Stimulated activated naive CD8-positive, alpha-beta T cell treated with anti-CD3 and anti-CD28 coated beads, Interleukin-15, Interleukin-2, amounts not matched to agents 100 ng/mL and 50 ng/mL, for 24 hours (primary cell): ENCODE measurements around the gene TRDN.
"Not testable (repeated sequence)": the region's sequence is repeated elsewhere in the genome, so short reads cannot be mapped to it uniquely, and the experiment has no call there.

Experiments
- H3K27ac Mint-ChIP-seq: one replicate; pipeline ENCODE4 v1.8.0; 2021; ENCODE audit warnings: mild to moderate bottlenecking, mixed read lengths
- H3K27me3 Mint-ChIP-seq: one replicate; pipeline ENCODE4 v1.8.0; 2021; ENCODE audit warnings: mixed read lengths
- H3K36me3 Mint-ChIP-seq: one replicate; pipeline ENCODE4 v1.8.0; 2021; ENCODE audit warnings: low read depth, mixed read lengths
- H3K4me1 Mint-ChIP-seq: one replicate; pipeline ENCODE4 v1.8.0; 2021; ENCODE audit warnings: low read depth, mixed read lengths
- H3K4me3 Mint-ChIP-seq: one replicate; pipeline ENCODE4 v1.8.0; 2021; ENCODE audit warnings: mild to moderate bottlenecking, mixed read lengths
- H3K9me3 Mint-ChIP-seq: one replicate; pipeline ENCODE4 v1.8.0; 2021; ENCODE audit warnings: mixed read lengths

The TRDN gene

GRCh38 chr6:123520217-123520616 lies 116.5 kb downstream of the TRDN start:
- no peaks in the 10 kb centered on the region for H3K4me1 Mint-ChIP-seq
- H3K27ac Mint-ChIP-seq, result no peak overlapping the region
- H3K36me3 Mint-ChIP-seq, result no peaks in the 10 kb centered on the region
- H3K27me3 Mint-ChIP-seq, result no peaks in the 10 kb centered on the region
- H3K4me3 Mint-ChIP-seq, result no peak overlapping the region
- peaks cover 2% of the 10 kb centered on the region for H3K9me3 Mint-ChIP-seq

GRCh38 chr6:123519189-123519505 lies 117.6 kb downstream of the TRDN start:
- no peak overlapping the region for H3K4me3 Mint-ChIP-seq

GRCh38 chr6:123518441-123519188 lies 118.1 kb downstream of the TRDN start:
- no peak overlapping the region for H3K4me3 Mint-ChIP-seq
- no peak overlapping the region for H3K27ac Mint-ChIP-seq
- no peaks in the 10 kb centered on the region for H3K9me3 Mint-ChIP-seq
- no peaks in the 10 kb centered on the region for H3K27me3 Mint-ChIP-seq
- H3K4me1 Mint-ChIP-seq, result no peaks in the 10 kb centered on the region
- no peaks in the 10 kb centered on the region for H3K36me3 Mint-ChIP-seq

More at GRCh38 chr6:123519189-123519505, 117.6 kb downstream of the TRDN start:
- H3K27ac Mint-ChIP-seq, result no peak overlapping the region
- no peaks in the 10 kb centered on the region for H3K27me3 Mint-ChIP-seq
- H3K9me3 Mint-ChIP-seq, result no peaks in the 10 kb centered on the region
- H3K4me1 Mint-ChIP-seq, result no peaks in the 10 kb centered on the region
- no peaks in the 10 kb centered on the region for H3K36me3 Mint-ChIP-seq

- H3K4me3 Mint-ChIP-seq, result no peak overlapping the region
- H3K36me3 Mint-ChIP-seq, result no peaks in the 10 kb centered on the region
- no peaks in the 10 kb centered on the region for H3K4me1 Mint-ChIP-seq
- no peaks in the 10 kb centered on the region for H3K27me3 Mint-ChIP-seq
- H3K27ac Mint-ChIP-seq, result no peak overlapping the region
- H3K9me3 Mint-ChIP-seq, result no peaks in the 10 kb centered on the region
Observed at GRCh38 chr6:123515715-123516114, 121.0 kb downstream of the TRDN start.

- Mint-ChIP-seq H3K9me3 (peaks cover 4% of the 10 kb centered on the region), H3K4me3 (no peak overlapping the region), H3K36me3 (no peaks in the 10 kb centered on the region), H3K27me3 (no peaks in the 10 kb centered on the region), H3K27ac (no peak overlapping the region), H3K4me1 (no peaks in the 10 kb centered on the region)
Observed at GRCh38 chr6:123509112-123509511, 127.6 kb downstream of the TRDN start.

- H3K4me3 Mint-ChIP-seq, result no peak overlapping the region
Observed at GRCh38 chr6:123508290-123508689, 128.5 kb downstream of the TRDN start.

GRCh38 chr6:123507582-123507981 lies 129.2 kb downstream of the TRDN start:
- Mint-ChIP-seq H3K36me3 (no peaks in the 10 kb centered on the region), H3K27ac (no peak overlapping the region), H3K4me3 (no peak overlapping the region), H3K4me1 (no peaks in the 10 kb centered on the region), H3K9me3 (peaks cover 10% of the 10 kb centered on the region), H3K27me3 (no peaks in the 10 kb centered on the region)

More at GRCh38 chr6:123508290-123508689, 128.5 kb downstream of the TRDN start:
- H3K9me3 Mint-ChIP-seq, result peaks cover 9% of the 10 kb centered on the region
- no peaks in the 10 kb centered on the region for H3K4me1 Mint-ChIP-seq
- H3K27me3 Mint-ChIP-seq, result no peaks in the 10 kb centered on the region
- no peaks in the 10 kb centered on the region for H3K36me3 Mint-ChIP-seq
- no peak overlapping the region for H3K27ac Mint-ChIP-seq

- Mint-ChIP-seq H3K36me3 (no peaks in the 10 kb centered on the region), H3K4me1 (no peaks in the 10 kb centered on the region), H3K4me3 (no peak overlapping the region), H3K27me3 (no peaks in the 10 kb centered on the region), H3K27ac (no peak overlapping the region), H3K9me3 (peaks cover 10% of the 10 kb centered on the region)
Observed at GRCh38 chr6:123503619-123504018, 133.1 kb downstream of the TRDN start.

- Mint-ChIP-seq H3K9me3 (no peaks in the 10 kb centered on the region), H3K27ac (no peak overlapping the region), H3K27me3 (no peaks in the 10 kb centered on the region), H3K36me3 (no peaks in the 10 kb centered on the region), H3K4me1 (no peaks in the 10 kb centered on the region), H3K4me3 (no peak overlapping the region)
Observed at GRCh38 chr6:123497025-123497424, 139.7 kb downstream of the TRDN start.

- no peak overlapping the region for H3K27ac Mint-ChIP-seq
- H3K36me3 Mint-ChIP-seq, result no peaks in the 10 kb centered on the region
- H3K4me1 Mint-ChIP-seq, result no peaks in the 10 kb centered on the region
- H3K27me3 Mint-ChIP-seq, result no peaks in the 10 kb centered on the region
- H3K9me3 Mint-ChIP-seq, result peaks cover 4% of the 10 kb centered on the region
- no peak overlapping the region for H3K4me3 Mint-ChIP-seq
Observed at GRCh38 chr6:123489589-123489988, 147.2 kb downstream of the TRDN start.

- Mint-ChIP-seq H3K9me3 (no peaks in the 10 kb centered on the region), H3K4me1 (no peaks in the 10 kb centered on the region), H3K27me3 (no peaks in the 10 kb centered on the region), H3K36me3 (no peaks in the 10 kb centered on the region), H3K27ac (no peak overlapping the region), H3K4me3 (no peak overlapping the region)
Observed at GRCh38 chr6:123480986-123481385, 155.8 kb downstream of the TRDN start.

GRCh38 chr6:123472025-123472702 lies 164.6 kb downstream of the TRDN start:
- not testable (repeated sequence) for H3K27ac Mint-ChIP-seq

GRCh38 chr6:123467392-123467791 lies 169.4 kb downstream of the TRDN start:
- H3K4me3 Mint-ChIP-seq, result no peak overlapping the region
- no peaks in the 10 kb centered on the region for H3K27me3 Mint-ChIP-seq
- H3K27ac Mint-ChIP-seq, result no peak overlapping the region
- H3K4me1 Mint-ChIP-seq, result no peaks in the 10 kb centered on the region
- no peaks in the 10 kb centered on the region for H3K9me3 Mint-ChIP-seq
- no peaks in the 10 kb centered on the region for H3K36me3 Mint-ChIP-seq

More at GRCh38 chr6:123472025-123472702, 164.6 kb downstream of the TRDN start:
- H3K9me3 Mint-ChIP-seq, H3K4me1 Mint-ChIP-seq, H3K4me3 Mint-ChIP-seq, H3K27me3 Mint-ChIP-seq, H3K36me3 Mint-ChIP-seq: not testable (repeated sequence)

- no peaks in the 10 kb centered on the region for H3K9me3 Mint-ChIP-seq
- no peaks in the 10 kb centered on the region for H3K36me3 Mint-ChIP-seq
- H3K4me1 Mint-ChIP-seq, result no peaks in the 10 kb centered on the region
- no peak overlapping the region for H3K4me3 Mint-ChIP-seq
- H3K27ac Mint-ChIP-seq, result no peak overlapping the region
- no peaks in the 10 kb centered on the region for H3K27me3 Mint-ChIP-seq
Observed at GRCh38 chr6:123462152-123462551, 174.6 kb downstream of the TRDN start.

GRCh38 chr6:123458218-123458617 lies 178.5 kb downstream of the TRDN start:
- Mint-ChIP-seq H3K4me3 (no peak overlapping the region), H3K36me3 (no peaks in the 10 kb centered on the region), H3K9me3 (no peaks in the 10 kb centered on the region), H3K27me3 (no peaks in the 10 kb centered on the region), H3K27ac (no peak overlapping the region), H3K4me1 (no peaks in the 10 kb centered on the region)

- Mint-ChIP-seq H3K4me3 (no peak overlapping the region), H3K36me3 (no peaks in the 10 kb centered on the region), H3K27me3 (no peaks in the 10 kb centered on the region), H3K27ac (no peak overlapping the region), H3K9me3 (peaks cover 4% of the 10 kb centered on the region), H3K4me1 (no peaks in the 10 kb centered on the region)
Observed at GRCh38 chr6:123456836-123457235, 179.9 kb downstream of the TRDN start.
